ENCODE data around the gene NKD1. TPM values are rescaled to one million over a fixed set of nuclear protein-coding genes. Genes with fewer than 3 reads are reported as not detected.

The NKD1 gene
- total RNA-seq, 2 donors from 2014 or later = 7.0 to 13.8 TPM

- no peaks in the 10 kb centered on the region for H3K27me3 ChIP-seq (replicated peaks; ENCODE audit: insufficient read depth)
- H3K4me1 ChIP-seq (replicated peaks) = peaks cover 2% of the 10 kb centered on the region
- H3K36me3 ChIP-seq = no peaks in the 10 kb centered on the region
- DNase-seq (ENCODE audit: low spot score) = no peak
- TF ChIP-seq POLR2A (IDR thresholded peaks at IDR 0.05) (no peak), POLR2AphosphoS5 (IDR thresholded peaks at IDR 0.05) (no peak), CTCF (IDR thresholded peaks at IDR 0.05) (no peak)
- H3K4me3 ChIP-seq = no peak overlapping the region
- no peak overlapping the region for H3K27ac ChIP-seq
- H3K9me3 ChIP-seq = no peaks in the 10 kb centered on the region
- 32% methylated on average over 5 of the region's 5 CpGs for WGBS
- intact Hi-C loops (cut with DNase I) = no loop called here
These were observed 67.7 kb downstream of the NKD1 start for GRCh38 chr16:50615891-50616290.

- no peak for TF ChIP-seq POLR2AphosphoS5 (IDR thresholded peaks at IDR 0.05)
- no peak for TF ChIP-seq POLR2A (IDR thresholded peaks at IDR 0.05)
- no peak for TF ChIP-seq CTCF (IDR thresholded peaks at IDR 0.05)
- Histone ChIP-seq H3K27me3 (replicated peaks; ENCODE audit: insufficient read depth) (no peaks in the 10 kb centered on the region), H3K4me1 (replicated peaks) (no peaks in the 10 kb centered on the region), H3K27ac (no peak overlapping the region), H3K4me3 (no peak overlapping the region), H3K9me3 (no peaks in the 10 kb centered on the region), H3K36me3 (no peaks in the 10 kb centered on the region)
- intact Hi-C loops (cut with DNase I) = no loop called here
- 72% methylated on average over 6 of the region's 6 CpGs for WGBS
- DNase-seq (ENCODE audit: low spot score) = no peak
These were observed 68.2 kb downstream of the NKD1 start for GRCh38 chr16:50616386-50616785.

GRCh38 chr16:50616883-50617645 is 68.9 kb downstream of the NKD1 start:
- no peaks in the 10 kb centered on the region for H3K27me3 ChIP-seq (replicated peaks; ENCODE audit: insufficient read depth)
- H3K4me1 ChIP-seq (replicated peaks) = no peaks in the 10 kb centered on the region
- peak overlapping the region in 1 of 2 donors; percentile 9 for H3K27ac ChIP-seq
- H3K4me3 ChIP-seq = no peak overlapping the region
- H3K36me3 ChIP-seq = no peaks in the 10 kb centered on the region
- TF ChIP-seq POLR2AphosphoS5 (IDR thresholded peaks at IDR 0.05) (peak; percentile 30), CTCF (IDR thresholded peaks at IDR 0.05) (no peak), POLR2A (IDR thresholded peaks at IDR 0.05) (no peak)
- intact Hi-C loops (cut with DNase I) = no loop called here
- WGBS = 31% methylated on average over 11 of the region's 11 CpGs
- H3K9me3 ChIP-seq = no peaks in the 10 kb centered on the region
- DNase-seq (ENCODE audit: low spot score) = peak; percentile 43

- no peaks in the 10 kb centered on the region for H3K4me1 ChIP-seq (replicated peaks)
These were observed 69.5 kb downstream of the NKD1 start for GRCh38 chr16:50617646-50618184.

More at GRCh38 chr16:50617646-50618184, 69.5 kb downstream of the NKD1 start:
- intact Hi-C loops (cut with DNase I) = no loop called here
- 80% methylated on average over 2 of the region's 2 CpGs for WGBS
- no peaks in the 10 kb centered on the region for H3K36me3 ChIP-seq
- no peaks in the 10 kb centered on the region for H3K9me3 ChIP-seq
- no peak for TF ChIP-seq CTCF (IDR thresholded peaks at IDR 0.05)
- no peak overlapping the region for H3K27ac ChIP-seq
- H3K4me3 ChIP-seq = no peak overlapping the region
- no peaks in the 10 kb centered on the region for H3K27me3 ChIP-seq (replicated peaks; ENCODE audit: insufficient read depth)
- no peak for DNase-seq (ENCODE audit: low spot score)
